H1 (cell line): ENCODE data around the gene PRMT3. TPM values are rescaled to one million over a fixed set of nuclear protein-coding genes. Genes with fewer than 3 reads are reported as not detected.

ENCODE experiments used
- CTCF ChIA-PET: fragments of 300-600 bp; sonication (Branson Sonifier 250); formaldehyde crosslinking; loops from one replicate; lab custom pipeline; 2021; ENCODE audit not compliant: partially characterized antibody; lab: Charles Lee
- POLR2A ChIA-PET: fragments of 300-600 bp; sonication (Branson Sonifier 250); formaldehyde crosslinking; loops from one replicate; lab custom pipeline; 2021; ENCODE audit warnings: inconsistent platforms; ENCODE audit not compliant: partially characterized antibody; lab: Charles Lee
- DNase-seq, 2 experiments: peaks; one replicate each; pipeline versions ENCODE4 v3.0.0 to v3.0.0-alpha.2; 2010 to 2022; ENCODE audit warnings: low spot score in 2 of 2, low read depth in 1 of 2, mixed read lengths in 1 of 2
- FAIRE-seq: peaks from 2 replicates; lab custom pipeline; 2011; peaks lifted over from hg19 to GRCh38; lab: Jason Lieb, UNC
- H2AFZ ChIP-seq: 2 replicates; pipeline ENCODE4 v1.8.1; 2012; ENCODE audit warnings: low read length, inconsistent platforms
- H2AK5ac ChIP-seq: 2 replicates; pipeline ENCODE4 v1.6.1; 2013; ENCODE audit warnings: low read depth, low read length
- H2BK120ac ChIP-seq: replicated peaks from 2 replicates; pipeline ENCODE3; 2013; ENCODE audit warnings: low read depth, low read length, inconsistent platforms
- H2BK12ac ChIP-seq: 2 replicates; pipeline ENCODE4 v1.6.1; 2013; ENCODE audit warnings: low read depth, low read length
- H2BK15ac ChIP-seq: 2 replicates; pipeline ENCODE4 v1.6.1; 2013; ENCODE audit warnings: low read length
- H2BK20ac ChIP-seq: 2 replicates; pipeline ENCODE4 v1.6.1; 2013; ENCODE audit warnings: low read length
- H2BK5ac ChIP-seq: 2 replicates; pipeline ENCODE4 v1.6.1; 2013; ENCODE audit warnings: low read depth, low read length
- H3K14ac ChIP-seq: 2 replicates; pipeline ENCODE4 v1.6.1; 2013; ENCODE audit warnings: inconsistent platforms; ENCODE audit not compliant: insufficient read length
- H3K18ac ChIP-seq: 2 replicates; pipeline ENCODE4 v1.6.1; 2013; ENCODE audit warnings: low read length; ENCODE audit errors: extremely low read depth
- H3K23ac ChIP-seq: 2 replicates; pipeline ENCODE4 v1.6.1; 2013; ENCODE audit warnings: inconsistent platforms; ENCODE audit not compliant: insufficient read length
- H3K23me2 ChIP-seq: 2 replicates; pipeline ENCODE4 v1.6.1; 2013; ENCODE audit warnings: low read depth, low read length
- H3K27ac ChIP-seq: 2 replicates; pipeline ENCODE4 v1.6.1; 2011; ENCODE audit warnings: low read depth, low read length, inconsistent platforms
- H3K27me3 ChIP-seq, 4 experiments: replicated peaks in 1 of 4; 1 replicate in 1 of 4; 2 replicates in 3 of 4; pipeline versions ENCODE4 v1.6.1 to v1.8.1; 2011 to 2013; ENCODE audit warnings: low read length in 3 of 4, mild to moderate bottlenecking in 3 of 4, inconsistent platforms in 2 of 4, mixed read lengths in 2 of 4, moderate library complexity in 1 of 4; ENCODE audit not compliant: control insufficient read depth in 3 of 4, insufficient read depth in 3 of 4; ENCODE audit errors: extremely low read depth in 1 of 4
- H3K36me3 ChIP-seq, 4 experiments: 2 replicates each; pipeline versions ENCODE4 v1.6.1 to v1.8.1; 2011 to 2013; ENCODE audit warnings: mild to moderate bottlenecking in 4 of 4, low read length in 3 of 4, moderate library complexity in 2 of 4, control low read depth in 1 of 4, inconsistent platforms in 1 of 4; ENCODE audit not compliant: insufficient read depth in 4 of 4, control insufficient read depth in 2 of 4
- H3K4ac ChIP-seq: replicated peaks from 2 replicates; pipeline ENCODE3; 2013; ENCODE audit warnings: low read length, low read depth, mixed read lengths, inconsistent platforms; ENCODE audit not compliant: insufficient read length
- H3K4me1 ChIP-seq, 4 experiments: replicated peaks in 1 of 4; 1 replicate in 1 of 4; 2 replicates in 3 of 4; pipeline versions ENCODE4 v1.6.1 to v1.8.1; 2011 to 2013; ENCODE audit warnings: low read length in 3 of 4, inconsistent platforms in 2 of 4, mixed read lengths in 1 of 4; ENCODE audit not compliant: insufficient read depth in 4 of 4, control insufficient read depth in 3 of 4
- H3K4me2 ChIP-seq, 2 experiments: 2 replicates each; pipeline versions ENCODE4 v1.6.1 to v1.8.1; 2011 to 2013; ENCODE audit warnings: low read depth in 2 of 2, low read length in 2 of 2, control low read depth in 1 of 2, inconsistent platforms in 1 of 2, mild to moderate bottlenecking in 1 of 2; ENCODE audit not compliant: insufficient read depth in 1 of 2
- H3K4me3 ChIP-seq, 4 experiments: fragments of 200-600, 300-600 bp in 1 of 4; sonication (generic), shearing (Covaris generic), sonication (Bioruptor Twin) in 1 of 4; 2 replicates each; pipeline versions ENCODE4 v1.5.1 to v1.8.1; 2011 to 2016; ENCODE audit warnings: low read length in 4 of 4, low read depth in 3 of 4, control low read depth in 2 of 4, inconsistent platforms in 2 of 4, mild to moderate bottlenecking in 2 of 4, mixed read lengths in 1 of 4, moderate library complexity in 1 of 4; ENCODE audit not compliant: insufficient read depth in 2 of 4; ENCODE audit errors: extremely low read depth in 1 of 4
- H3K56ac ChIP-seq: replicated peaks from 2 replicates; pipeline ENCODE3; 2013; ENCODE audit warnings: low read depth, mild to moderate bottlenecking, mixed read lengths, low read length, inconsistent platforms; ENCODE audit not compliant: insufficient read length
- H3K79me1 ChIP-seq: 2 replicates; pipeline ENCODE4 v1.6.1; 2013; ENCODE audit warnings: low read depth, low read length, control low read depth
- H3K79me2 ChIP-seq, 2 experiments: 2 replicates each; pipeline versions ENCODE4 v1.6.1 to v1.8.1; 2012 to 2013; ENCODE audit warnings: low read length in 2 of 2, mild to moderate bottlenecking in 2 of 2, inconsistent platforms in 1 of 2; ENCODE audit not compliant: insufficient read depth in 2 of 2, control insufficient read depth in 1 of 2
- H3K9ac ChIP-seq, 4 experiments: replicated peaks in 1 of 4; 1 replicate in 1 of 4; 2 replicates in 3 of 4; pipeline versions ENCODE4 v1.6.1 to v1.8.1; 2011 to 2013; ENCODE audit warnings: low read depth in 3 of 4, low read length in 3 of 4, control low read depth in 2 of 4, mild to moderate bottlenecking in 2 of 4, moderate library complexity in 2 of 4, inconsistent platforms in 1 of 4; ENCODE audit errors: extremely low read depth in 1 of 4
- H3K9me3 ChIP-seq, 2 experiments: 2 replicates each; pipeline versions ENCODE4 v1.6.1 to v1.8.1; 2012 to 2013; ENCODE audit warnings: mild to moderate bottlenecking in 2 of 2, moderate library complexity in 2 of 2, control low read depth in 1 of 2, inconsistent platforms in 1 of 2, low read depth in 1 of 2, low read length in 1 of 2, mixed read lengths in 1 of 2; ENCODE audit not compliant: insufficient read depth in 2 of 2
- H4K20me1 ChIP-seq, 2 experiments: replicated peaks in 1 of 2; 2 replicates each; pipeline versions ENCODE3 to v1.8.1; 2011 to 2013; ENCODE audit warnings: inconsistent platforms in 2 of 2, low read length in 2 of 2, mild to moderate bottlenecking in 1 of 2; ENCODE audit not compliant: insufficient read depth in 2 of 2, control insufficient read depth in 1 of 2
- H4K5ac ChIP-seq: 2 replicates; pipeline ENCODE4 v1.6.1; 2013; ENCODE audit warnings: low read length, low read depth, mixed read lengths, inconsistent platforms; ENCODE audit not compliant: insufficient read length
- H4K8ac ChIP-seq: 2 replicates; pipeline ENCODE4 v1.8.0; 2013; ENCODE audit warnings: mild to moderate bottlenecking, moderate library complexity, low read length, inconsistent platforms; ENCODE audit not compliant: insufficient read depth; ENCODE audit errors: extremely low read depth
- H4K91ac ChIP-seq: replicated peaks from 2 replicates; pipeline ENCODE3; 2013; ENCODE audit warnings: low read length, mixed read lengths, inconsistent platforms; ENCODE audit not compliant: insufficient read length
- ASH2L ChIP-seq: fragments of 200-600, 300-600 bp; sonication (generic); IDR thresholded peaks from one replicate; pipeline ENCODE4 v1.7.1; 2017; ENCODE audit warnings: low read length
- ATF3 ChIP-seq: IDR thresholded peaks from 2 replicates; pipeline ENCODE4 v1.6.1; 2011; ENCODE audit warnings: low read depth, mild to moderate bottlenecking, low read length; ENCODE audit not compliant: insufficient read depth
- BRCA1 ChIP-seq: IDR thresholded peaks from 2 replicates; pipeline ENCODE4 v1.6.1; 2012; ENCODE audit warnings: low read depth, low read length, improper control_type of control experiment
- KDM1A ChIP-seq: fragments of 200-600, 300-600 bp; sonication (generic); IDR thresholded peaks from 2 replicates; pipeline ENCODE4 v1.7.1; 2016; ENCODE audit warnings: mild to moderate bottlenecking, low read length, borderline replicate concordance
- POU5F1 ChIP-seq: IDR thresholded peaks from 2 replicates; pipeline ENCODE4 v1.6.1; 2011; ENCODE audit warnings: low read depth, mild to moderate bottlenecking, low read length, moderate library complexity
- SAP30 ChIP-seq: fragments of 300-600 bp; sonication (generic); IDR thresholded peaks from 2 replicates; pipeline ENCODE4 v1.7.1; 2012; ENCODE audit warnings: low read length, moderate library complexity, mild to moderate bottlenecking, inconsistent platforms; ENCODE audit not compliant: insufficient read depth, insufficient replicate concordance
- TBP ChIP-seq: IDR thresholded peaks from 2 replicates; pipeline ENCODE4 v1.6.1; 2011; ENCODE audit warnings: low read depth, low read length, improper control_type of control experiment
- YY1 ChIP-seq: IDR thresholded peaks from 2 replicates; pipeline ENCODE4 v1.6.1; 2011; ENCODE audit warnings: low read depth, mild to moderate bottlenecking, low read length
- WGBS, 2 experiments: shearing (Covaris generic) in 1 of 2; methylation state at CpG; one replicate each; pipeline versions ENCODE4 v1.1.6 to v1.1.7; 2013 to 2015; ENCODE audit warnings: low lambda C conversion rate in 2 of 2, mixed read lengths in 2 of 2, inconsistent platforms in 1 of 2, low coverage in 1 of 2, missing lambda C conversion rate in 1 of 2; ENCODE audit not compliant: insufficient replicate concordance in 2 of 2, insufficient coverage in 1 of 2, insufficient read length in 1 of 2; ENCODE audit errors: extremely low coverage in 1 of 2, missing lambda C conversion rate in 1 of 2; 5-methylcytosine and 5-hydroxymethylcytosine counted together
- polyA plus RNA-seq, 7 experiments: library from polyadenylated mRNA; depleted of rRNA in 3 of 7; stranded (reverse) in 5 of 7; unstranded in 2 of 7; fragments of >200 nt in 5 of 7; fragments of 200-250 nt in 2 of 7; gene quantifications; 1 replicate in 5 of 7; 2 replicates in 1 of 7; 4 replicates in 1 of 7; pipeline versions ENCODE4 v1.2.1 to v1.2.3, GENCODE V29; 2011 to 2013; ENCODE audit warnings: missing spikeins in 2 of 7, mixed read lengths in 2 of 7
- total RNA-seq: library from RNA; stranded (reverse); fragmentation: NEBNext Ultra II Directional; extraction: Animal tissue kit (Norgen Biotek cat#: 25700); gene quantifications from 2 replicates; pipeline ENCODE4 v1.2.1, GENCODE V29; 2021

Gene PRMT3
- total and polyA plus RNA-seq, 2 of the 8 experiments (the other 6 are each of a cell fraction or from before 2014, with no cell fraction given) = 11.2 to 26.5 TPM

GRCh38 chr11:20403059-20403458, 15.5 kb downstream of the PRMT3 start:
- no peak overlapping the region for H3K18ac ChIP-seq
- H3K56ac ChIP-seq = no peak overlapping the region
- H4K91ac ChIP-seq = no peak overlapping the region
- peaks cover 2 to 45% (median 14%) of the 10 kb centered on the region in 4 experiments; a peak in 5 of 8 replicates for H3K36me3 ChIP-seq
- no peaks in the 10 kb centered on the region for H3K9me3 ChIP-seq
- 95% methylated on average over 1 of the region's 1 CpG; no CpG with 5 or more reads in 1 of the 2 experiments for WGBS, 2 experiments
- no peak overlapping the region for H2BK12ac ChIP-seq
- no peak overlapping the region for H3K4me2 ChIP-seq
- no peak overlapping the region for H3K14ac ChIP-seq
- H3K79me1 ChIP-seq = no peaks in the 10 kb centered on the region
- H3K27me3 ChIP-seq = no peaks in the 10 kb centered on the region
- H3K9ac ChIP-seq = no peak overlapping the region
- no peak overlapping the region for H3K23ac ChIP-seq
- H4K8ac ChIP-seq = no peak overlapping the region
- no peaks in the 10 kb centered on the region for H3K23me2 ChIP-seq
- DNase-seq (no peak), FAIRE-seq (no peak)
- H4K20me1 ChIP-seq = no peaks in the 10 kb centered on the region
- H2AK5ac ChIP-seq = no peak overlapping the region
- no peak overlapping the region for H3K4ac ChIP-seq
- H3K27ac ChIP-seq = no peak overlapping the region
- no peak for TF ChIP-seq TBP
- no peak for TF ChIP-seq KDM1A
- no peak for TF ChIP-seq ASH2L
- no peak for TF ChIP-seq YY1
- no peak for TF ChIP-seq ATF3
- no peak for TF ChIP-seq POU5F1
- TF ChIP-seq SAP30 = no peak
- TF ChIP-seq BRCA1 = no peak
- no peak overlapping the region for H2BK5ac ChIP-seq
- ChIA-PET POLR2A (no interaction called here), CTCF (interaction anchor here (0.7 to 0.9 kb wide), 2 partner anchors 207 to 352 kb away, joined by 3 to 7 read pairs; no protein-coding TSS in a partner anchor)
- no peaks in the 10 kb centered on the region for H3K4me1 ChIP-seq
- H4K5ac ChIP-seq = no peak overlapping the region
- H3K79me2 ChIP-seq = no peaks in the 10 kb centered on the region
- no peak overlapping the region for H3K4me3 ChIP-seq
- no peak overlapping the region for H2BK20ac ChIP-seq
- H2BK120ac ChIP-seq = no peak overlapping the region
- H2AFZ ChIP-seq = no peak overlapping the region
- H2BK15ac ChIP-seq = no peak overlapping the region
